HL-60 (cell line): Measurements from ENCODE around the gene REEP2.

Experiments
- DNase-seq, 2 experiments: peaks; one replicate each; pipeline ENCODE4 v3.0.0-alpha.2; 2010 to 2020; ENCODE audit warnings: low read depth in 1 of 2, low spot score in 1 of 2
- H3K27ac ChIP-seq: fragments of 250-450 bp; sonication (Bioruptor Pico); replicated peaks from 2 replicates; pipeline ENCODE4 v1.5.1; 2020; ENCODE audit warnings: mild to moderate bottlenecking, moderate library complexity
- H3K27me3 ChIP-seq: fragments of 250-450 bp; sonication (Bioruptor Pico); 2 replicates; pipeline ENCODE4 v1.5.1; 2021; ENCODE audit warnings: mild to moderate bottlenecking, moderate library complexity; ENCODE audit not compliant: insufficient read depth, poor library complexity, severe bottlenecking
- H3K4me3 ChIP-seq: replicated peaks from 2 replicates; pipeline ENCODE4 v1.5.1; 2011; ENCODE audit warnings: mild to moderate bottlenecking, control low read depth, low read length; ENCODE audit not compliant: insufficient read depth
- GABPA ChIP-seq: IDR thresholded peaks from 2 replicates; pipeline ENCODE4 v1.6.1; 2012; ENCODE audit warnings: low read depth
- POLR2AphosphoS5 ChIP-seq: IDR thresholded peaks from 2 replicates; pipeline ENCODE4 v1.6.1; 2012; ENCODE audit warnings: low read depth
- REST ChIP-seq: IDR thresholded peaks from 2 replicates; pipeline ENCODE4 v1.6.1; 2012; ENCODE audit warnings: low read depth; ENCODE audit not compliant: insufficient replicate concordance
- SPI1 ChIP-seq: IDR thresholded peaks from 2 replicates; pipeline ENCODE4 v1.6.1; 2012; ENCODE audit warnings: low read depth, mild to moderate bottlenecking, borderline replicate concordance
- TF ChIP-seq, protein P1 (sequence below): IDR thresholded peaks from one replicate; pipeline ENCODE4 v1.5.1; 2011; ENCODE audit warnings: low read length, control low read depth, inconsistent platforms; ENCODE audit not compliant: insufficient read depth

Gene REEP2

DNA sequence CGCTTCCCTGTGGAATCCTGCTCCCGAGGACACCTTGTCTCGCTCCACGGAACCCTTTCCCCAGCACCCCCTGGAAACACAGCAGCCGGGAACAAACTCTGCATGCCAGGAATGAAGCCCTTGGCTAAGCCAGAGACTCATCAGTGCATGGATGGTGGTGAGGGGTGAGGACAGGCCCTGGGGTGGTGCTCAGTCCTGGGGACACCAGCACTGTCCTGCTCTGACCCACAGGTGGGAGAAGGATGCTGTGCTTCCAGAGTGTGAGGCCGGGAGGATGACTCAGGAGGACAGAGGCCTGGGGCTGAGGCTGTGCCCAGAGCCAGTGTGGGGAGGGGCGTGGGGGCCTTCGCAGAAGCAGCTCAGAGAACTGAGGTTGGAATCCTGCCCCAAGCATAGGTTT lies 15.3 kb downstream of the REEP2 start:
- Histone ChIP-seq H3K27ac (no peak overlapping the region), H3K27me3 (no peaks in the 10 kb centered on the region), H3K4me3 (no peak overlapping the region)
- DNase-seq, result no peak
- TF ChIP-seq, protein P1, sequence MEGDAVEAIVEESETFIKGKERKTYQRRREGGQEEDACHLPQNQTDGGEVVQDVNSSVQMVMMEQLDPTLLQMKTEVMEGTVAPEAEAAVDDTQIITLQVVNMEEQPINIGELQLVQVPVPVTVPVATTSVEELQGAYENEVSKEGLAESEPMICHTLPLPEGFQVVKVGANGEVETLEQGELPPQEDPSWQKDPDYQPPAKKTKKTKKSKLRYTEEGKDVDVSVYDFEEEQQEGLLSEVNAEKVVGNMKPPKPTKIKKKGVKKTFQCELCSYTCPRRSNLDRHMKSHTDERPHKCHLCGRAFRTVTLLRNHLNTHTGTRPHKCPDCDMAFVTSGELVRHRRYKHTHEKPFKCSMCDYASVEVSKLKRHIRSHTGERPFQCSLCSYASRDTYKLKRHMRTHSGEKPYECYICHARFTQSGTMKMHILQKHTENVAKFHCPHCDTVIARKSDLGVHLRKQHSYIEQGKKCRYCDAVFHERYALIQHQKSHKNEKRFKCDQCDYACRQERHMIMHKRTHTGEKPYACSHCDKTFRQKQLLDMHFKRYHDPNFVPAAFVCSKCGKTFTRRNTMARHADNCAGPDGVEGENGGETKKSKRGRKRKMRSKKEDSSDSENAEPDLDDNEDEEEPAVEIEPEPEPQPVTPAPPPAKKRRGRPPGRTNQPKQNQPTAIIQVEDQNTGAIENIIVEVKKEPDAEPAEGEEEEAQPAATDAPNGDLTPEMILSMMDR, result no peak
- TF ChIP-seq POLR2AphosphoS5, result no peak
- TF ChIP-seq SPI1, result no peak
- no peak for TF ChIP-seq REST
- no peak for TF ChIP-seq GABPA

- Histone ChIP-seq H3K27ac (no peak overlapping the region), H3K27me3 (no peaks in the 10 kb centered on the region), H3K4me3 (no peak overlapping the region)
- no peak for DNase-seq
- TF ChIP-seq, protein P1, result no peak
- TF ChIP-seq POLR2AphosphoS5, result no peak
- TF ChIP-seq SPI1, result no peak
- no peak for TF ChIP-seq GABPA
- TF ChIP-seq REST, result no peak
Observed at GRCh38 chr5:138455232-138455930, 16.5 kb downstream of the REEP2 start.

DNA sequence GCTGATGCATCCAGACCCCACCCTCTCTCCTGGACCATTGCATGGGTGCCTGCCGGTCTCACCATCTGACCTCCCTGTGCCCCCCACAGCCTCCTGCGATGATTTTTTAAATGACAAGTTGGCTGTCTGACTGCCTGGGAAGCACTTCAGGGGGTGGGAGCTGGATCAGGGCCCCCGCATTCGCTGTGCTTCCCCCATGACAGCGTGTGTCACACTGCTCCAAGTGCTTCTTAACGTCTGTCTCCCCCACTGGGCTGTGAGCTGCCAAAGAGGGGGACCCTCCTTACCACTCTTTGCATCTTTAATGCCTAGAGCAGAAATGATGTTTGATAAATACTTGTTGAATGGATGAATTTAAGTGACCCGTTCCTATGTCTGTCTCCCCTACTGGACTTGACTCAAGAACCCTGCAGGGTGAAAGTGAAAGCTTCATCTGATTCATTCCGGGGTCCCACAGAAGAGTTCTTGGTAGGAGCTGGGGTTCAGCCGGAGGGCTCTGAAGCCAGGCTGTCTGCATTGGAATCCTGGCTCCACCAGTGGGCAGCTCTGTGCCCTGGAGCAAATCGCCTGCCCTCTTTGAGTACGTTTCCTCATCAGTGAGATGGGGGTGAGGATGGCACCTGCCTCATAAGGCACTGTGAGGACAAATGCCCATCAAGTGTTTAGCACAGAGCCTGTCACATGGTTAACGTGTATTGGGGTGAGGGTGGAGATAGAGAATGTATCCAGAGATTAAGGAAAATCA lies 18.8 kb downstream of the REEP2 start:
- Histone ChIP-seq H3K4me3 (no peak overlapping the region), H3K27ac (no peak overlapping the region), H3K27me3 (no peaks in the 10 kb centered on the region)
- no peak for TF ChIP-seq POLR2AphosphoS5
- no peak for TF ChIP-seq SPI1
- TF ChIP-seq, protein P1, result no peak
- TF ChIP-seq GABPA, result no peak
- no peak for TF ChIP-seq REST
- DNase-seq, result no peak
